Heart left ventricle (tissue), 13 donors: ENCODE results near the gene DAND5.

ENCODE experiments used
- POLR2A ChIP-seq, 2 donors: fragments of 450-650 bp; IDR thresholded peaks; one replicate each; pipeline ENCODE4 v1.6.1; 2017; ENCODE audit warnings: antibody characterized with exemption in 2 of 2, mild to moderate bottlenecking in 2 of 2, moderate library complexity in 2 of 2
- TF ChIP-seq, protein P1 (sequence below), 12 donors: fragments of 200-600 bp; sonication (generic) in 4 of 12; IDR thresholded peaks; one replicate each; pipeline versions ENCODE4 v1.5.0 to v1.8.0; 2018 to 2022; ENCODE audit warnings: antibody characterized with exemption in 12 of 12, mild to moderate bottlenecking in 5 of 12
- donor health status: ischemic (EF 13 %, LVEDD 7.1; RV severe dilation, severe dysfunction).
- donor health status: DM: no; HTN: yes; CAD: no.
- donor health status: DM: no; HTN: no; CAD: no.
- donor health status: ischemic (EF 25% LVEDD 6.9; RV normal size, moderate dysfunction).
- donor health status: ischemic (EF 25% LVEDD 5.7; RV mildly dilated, moderate dysfunction).
- donor health status: ischemic (EF 35%, LVEDD 5.7; RV mildly dilated, moderate dysfunction).
- donor health status: nonischemic (EF 11% LVEDD 7.7; RV severe dilation, severe dysfunction).
- donor health status: DM: yes; HTN: yes; CAD: no.
- donor health status: PGD.
- donor health status: ischemic (EF 29% LVEDD 5.4; RV normal size, mild dysfunction).
- donor health status: nonischemic (EF 23%, LVEDD 6.1; RV moderate dilation, normal function).

DNA sequence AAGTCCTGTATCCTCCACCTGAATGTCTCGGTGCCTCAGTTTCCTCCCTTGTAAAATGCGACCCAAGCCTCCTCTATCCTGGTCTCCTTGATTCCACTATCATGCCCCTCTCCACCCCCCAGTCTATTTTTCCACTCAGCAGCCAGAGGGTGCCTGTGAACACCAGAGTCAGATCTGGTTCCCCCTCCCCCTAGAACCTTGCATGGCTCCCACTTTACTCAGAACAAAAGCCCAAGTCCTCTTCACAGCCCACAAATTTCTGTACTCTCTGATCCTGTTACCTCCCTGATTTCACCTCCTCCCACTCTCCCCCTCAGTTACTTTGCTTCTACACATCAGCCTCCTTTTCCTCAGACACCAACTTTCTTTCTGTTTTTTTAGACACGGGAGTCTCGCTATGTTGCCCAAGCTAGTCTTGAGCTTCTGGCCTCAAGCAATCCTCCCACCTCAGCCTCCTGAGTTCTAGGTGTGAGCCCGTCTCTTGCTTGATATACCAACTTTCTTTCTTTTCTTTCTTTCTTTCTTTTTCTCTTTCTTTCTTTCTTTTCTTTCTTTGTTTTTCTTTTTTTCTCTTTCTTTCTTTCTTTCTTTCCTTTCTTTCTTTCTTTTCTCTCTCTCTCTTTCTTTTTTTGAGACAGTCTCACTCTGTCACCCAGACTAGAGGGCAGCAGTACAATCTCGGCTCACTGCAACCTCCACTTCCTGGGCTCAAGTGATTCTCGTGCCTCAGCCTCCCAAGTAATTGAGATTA lies 869 bp downstream of the DAND5 start:
- TF ChIP-seq, protein P1, sequence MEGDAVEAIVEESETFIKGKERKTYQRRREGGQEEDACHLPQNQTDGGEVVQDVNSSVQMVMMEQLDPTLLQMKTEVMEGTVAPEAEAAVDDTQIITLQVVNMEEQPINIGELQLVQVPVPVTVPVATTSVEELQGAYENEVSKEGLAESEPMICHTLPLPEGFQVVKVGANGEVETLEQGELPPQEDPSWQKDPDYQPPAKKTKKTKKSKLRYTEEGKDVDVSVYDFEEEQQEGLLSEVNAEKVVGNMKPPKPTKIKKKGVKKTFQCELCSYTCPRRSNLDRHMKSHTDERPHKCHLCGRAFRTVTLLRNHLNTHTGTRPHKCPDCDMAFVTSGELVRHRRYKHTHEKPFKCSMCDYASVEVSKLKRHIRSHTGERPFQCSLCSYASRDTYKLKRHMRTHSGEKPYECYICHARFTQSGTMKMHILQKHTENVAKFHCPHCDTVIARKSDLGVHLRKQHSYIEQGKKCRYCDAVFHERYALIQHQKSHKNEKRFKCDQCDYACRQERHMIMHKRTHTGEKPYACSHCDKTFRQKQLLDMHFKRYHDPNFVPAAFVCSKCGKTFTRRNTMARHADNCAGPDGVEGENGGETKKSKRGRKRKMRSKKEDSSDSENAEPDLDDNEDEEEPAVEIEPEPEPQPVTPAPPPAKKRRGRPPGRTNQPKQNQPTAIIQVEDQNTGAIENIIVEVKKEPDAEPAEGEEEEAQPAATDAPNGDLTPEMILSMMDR (IDR thresholded peaks at IDR 0.05): no peak
- TF ChIP-seq POLR2A (IDR thresholded peaks at IDR 0.05): no peak
